CD4-positive, alpha-beta T cell (primary cell): ENCODE results near the gene RIPOR2. TPM values are rescaled to one million over a fixed set of nuclear protein-coding genes. Genes with fewer than 3 reads are reported as not detected.

Source experiments
- ATAC-seq: fragments of 200-7000 bp; cut with Tn5 transposase; one replicate; pipeline ENCODE4 v1.10.0; 2022; ENCODE audit warnings: mild to moderate bottlenecking; ENCODE audit not compliant: poor library complexity
- CTCF ChIA-PET: fragments of 350-600 bp; sonication (Branson Sonifier 250); formaldehyde crosslinking; loops from one replicate; lab custom pipeline; 2021; ENCODE audit warnings: antibody characterized with exemption, inconsistent platforms; lab: Charles Lee
- POLR2A ChIA-PET: fragments of 350-600 bp; sonication (Branson Sonifier 250); formaldehyde crosslinking; loops from one replicate; lab custom pipeline; 2021; ENCODE audit warnings: antibody characterized with exemption, inconsistent platforms; lab: Charles Lee
- DNase-seq, 14 experiments: peaks; one replicate each; pipeline ENCODE4 v3.0.0-alpha.2; 2013 to 2020; ENCODE audit warnings: mixed read lengths in 2 of 14
- H3K27ac ChIP-seq, 2 donors: one replicate each; pipeline versions ENCODE4 v1.5.1 to v1.7.0; 2013; ENCODE audit warnings: low read length in 2 of 2, low read depth in 1 of 2, mild to moderate bottlenecking in 1 of 2
- H3K27me3 ChIP-seq, 2 experiments: 1 replicate in 1 of 2; 2 replicates in 1 of 2; pipeline versions ENCODE4 v1.6.1 to v1.7.0; 2013; ENCODE audit warnings: low read length in 2 of 2, control low read depth in 1 of 2, mild to moderate bottlenecking in 1 of 2, moderate library complexity in 1 of 2; ENCODE audit not compliant: insufficient read depth in 2 of 2, control insufficient read depth in 1 of 2
- H3K36me3 ChIP-seq: one replicate; pipeline ENCODE4 v1.6.1; 2013; ENCODE audit warnings: low read length, control low read depth; ENCODE audit not compliant: insufficient read depth
- H3K4me1 ChIP-seq: one replicate; pipeline ENCODE4 v1.6.1; 2013; ENCODE audit warnings: low read length, control low read depth; ENCODE audit not compliant: insufficient read depth
- H3K4me3 ChIP-seq: one replicate; pipeline ENCODE4 v1.5.1; 2013; ENCODE audit warnings: mild to moderate bottlenecking, low read length, moderate library complexity
- H3K9me3 ChIP-seq, 2 experiments: 1 replicate in 1 of 2; 2 replicates in 1 of 2; pipeline versions ENCODE4 v1.6.1 to v1.7.0; 2013; ENCODE audit warnings: low read length in 2 of 2, mild to moderate bottlenecking in 2 of 2, control low read depth in 1 of 2, moderate library complexity in 1 of 2; ENCODE audit not compliant: control insufficient read depth in 1 of 2, insufficient read depth in 1 of 2
- H3K27ac Mint-ChIP-seq: one replicate; pipeline ENCODE4 v1.8.0; 2020; ENCODE audit warnings: mixed read lengths
- H3K27me3 Mint-ChIP-seq: one replicate; pipeline ENCODE4 v1.8.0; 2021; ENCODE audit warnings: mixed read lengths
- H3K36me3 Mint-ChIP-seq: one replicate; pipeline ENCODE4 v1.8.0; 2021; ENCODE audit warnings: low read depth, mixed read lengths
- H3K4me1 Mint-ChIP-seq: one replicate; pipeline ENCODE4 v1.8.0; 2021; ENCODE audit warnings: low read depth, mixed read lengths
- H3K4me3 Mint-ChIP-seq: one replicate; pipeline ENCODE4 v1.8.0; 2020; ENCODE audit warnings: mild to moderate bottlenecking, mixed read lengths
- H3K9me3 Mint-ChIP-seq: one replicate; pipeline ENCODE4 v1.8.0; 2020; ENCODE audit warnings: mixed read lengths
- CTCF ChIP-seq: fragments of 200-600 bp; IDR thresholded peaks from one replicate; pipeline ENCODE4 v1.8.0; 2022; ENCODE audit warnings: antibody characterized with exemption, mild to moderate bottlenecking
- intact Hi-C, 2 experiments: fragments of 100-400 bp; cut with DNase I in 1 of 2; cut with micrococcal nuclease in 1 of 2; formaldehyde crosslinking; loops; one replicate each; pipeline versions ENCODE4 v1.15.1 to v1.9.0; 2023 to 2025; cut with DNase I, micrococcal nuclease
- total RNA-seq, 174 experiments: library from RNA in 2 of 174; stranded (reverse) in 2 of 174; gene quantifications; one replicate each; pipeline ENCODE4 v1.2.3 and lab custom pipeline; 2021 to 2026

RIPOR2 gene
- total RNA-seq, 2 experiments from 2014 or later, result 123 to 129 TPM

GRCh38 chr6:24882295-24882694 lies 53.5 kb downstream of the RIPOR2 start:
- Mint-ChIP-seq H3K9me3 (no peaks in the 10 kb centered on the region), H3K36me3 (peaks cover 96% of the 10 kb centered on the region), H3K27me3 (no peaks in the 10 kb centered on the region), H3K27ac (peak overlapping the region; percentile 97), H3K4me1 (peaks cover 94% of the 10 kb centered on the region), H3K4me3 (peak overlapping the region; percentile 27)
- CTCF ChIA-PET, result interaction anchor here (0.9 to 2.6 kb wide), 15 partner anchors 16 to 135 kb away, joined by 3 to 11 read pairs (median 5); partner anchors contain the start of gene RIPOR2
- H3K36me3 ChIP-seq, result peaks cover 88% of the 10 kb centered on the region
- DNase-seq (no peak), ATAC-seq (no peak)
- TF ChIP-seq CTCF, result no peak
- peak overlapping the region in 1 of 2 donors; percentile 47 for H3K27ac ChIP-seq
- POLR2A ChIA-PET, result interaction anchor here (0.9 to 2.0 kb wide), 8 partner anchors 17 to 127 kb away, joined by 3 to 7 read pairs (median 4); no protein-coding TSS in a partner anchor
- H3K27me3 ChIP-seq, result no peaks in the 10 kb centered on the region
- peaks cover 0 to 4% of the 10 kb centered on the region in 2 experiments for H3K9me3 ChIP-seq
- H3K4me1 ChIP-seq, result peaks cover 57% of the 10 kb centered on the region
- intact Hi-C loops, result no loop called here
- H3K4me3 ChIP-seq, result no peak overlapping the region

- Mint-ChIP-seq H3K4me3 (peak overlapping the region; percentile 39), H3K4me1 (peaks cover 94% of the 10 kb centered on the region)
- CTCF ChIA-PET, result interaction anchor here (1.1 to 2.6 kb wide), 11 partner anchors 14 to 136 kb away, joined by 3 to 11 read pairs (median 5); partner anchors contain the start of gene RIPOR2
Measured at GRCh38 chr6:24881376-24881775, 54.4 kb downstream of the RIPOR2 start.

GRCh38 chr6:24880451-24880850 lies 55.3 kb downstream of the RIPOR2 start:
- peaks cover 96% of the 10 kb centered on the region for H3K36me3 Mint-ChIP-seq
- POLR2A ChIA-PET, result interaction anchor here (0.6 to 1.5 kb wide), 4 partner anchors 19 to 111 kb away, joined by 3 to 5 read pairs (median 3); no protein-coding TSS in a partner anchor
- H3K27me3 Mint-ChIP-seq, result no peaks in the 10 kb centered on the region
- ATAC-seq (no peak), DNase-seq (no peak)
- CTCF ChIA-PET, result interaction anchor here (0.8 to 2.6 kb wide), 9 partner anchors 8 to 111 kb away, joined by 3 to 9 read pairs (median 3); partner anchors contain the start of gene RIPOR2
- no peak for TF ChIP-seq CTCF
- Histone ChIP-seq H3K27ac (no peak overlapping the region), H3K9me3 (peaks cover 0 to 4% of the 10 kb centered on the region in 2 experiments), H3K27me3 (no peaks in the 10 kb centered on the region), H3K4me1 (peaks cover 53% of the 10 kb centered on the region), H3K4me3 (no peak overlapping the region), H3K36me3 (peaks cover 86% of the 10 kb centered on the region)
- peak overlapping the region; percentile 97 for H3K27ac Mint-ChIP-seq
- H3K4me3 Mint-ChIP-seq, result no peak overlapping the region
- intact Hi-C loops, result no loop called here
- H3K9me3 Mint-ChIP-seq, result no peaks in the 10 kb centered on the region
- H3K4me1 Mint-ChIP-seq, result peaks cover 92% of the 10 kb centered on the region

More at GRCh38 chr6:24881376-24881775, 54.4 kb downstream of the RIPOR2 start:
- no peak for TF ChIP-seq CTCF
- Histone ChIP-seq H3K36me3 (peaks cover 88% of the 10 kb centered on the region), H3K27ac (peak overlapping the region in 1 of 2 donors; percentile 47), H3K27me3 (no peaks in the 10 kb centered on the region), H3K4me1 (peaks cover 55% of the 10 kb centered on the region), H3K9me3 (peaks cover 0 to 4% of the 10 kb centered on the region in 2 experiments), H3K4me3 (no peak overlapping the region)
- POLR2A ChIA-PET, result interaction anchor here (0.8 to 1.3 kb wide), 8 partner anchors 14 to 128 kb away, joined by 3 to 4 read pairs (median 3); no protein-coding TSS in a partner anchor
- no peaks in the 10 kb centered on the region for H3K9me3 Mint-ChIP-seq
- H3K36me3 Mint-ChIP-seq, result peaks cover 96% of the 10 kb centered on the region
- no peaks in the 10 kb centered on the region for H3K27me3 Mint-ChIP-seq
- intact Hi-C loops, result no loop called here
- ATAC-seq, result no peak
- H3K27ac Mint-ChIP-seq, result peak overlapping the region; percentile 97
- no peak for DNase-seq
